ENCODE data around the gene SLC16A8.

Gene SLC16A8

DNA sequence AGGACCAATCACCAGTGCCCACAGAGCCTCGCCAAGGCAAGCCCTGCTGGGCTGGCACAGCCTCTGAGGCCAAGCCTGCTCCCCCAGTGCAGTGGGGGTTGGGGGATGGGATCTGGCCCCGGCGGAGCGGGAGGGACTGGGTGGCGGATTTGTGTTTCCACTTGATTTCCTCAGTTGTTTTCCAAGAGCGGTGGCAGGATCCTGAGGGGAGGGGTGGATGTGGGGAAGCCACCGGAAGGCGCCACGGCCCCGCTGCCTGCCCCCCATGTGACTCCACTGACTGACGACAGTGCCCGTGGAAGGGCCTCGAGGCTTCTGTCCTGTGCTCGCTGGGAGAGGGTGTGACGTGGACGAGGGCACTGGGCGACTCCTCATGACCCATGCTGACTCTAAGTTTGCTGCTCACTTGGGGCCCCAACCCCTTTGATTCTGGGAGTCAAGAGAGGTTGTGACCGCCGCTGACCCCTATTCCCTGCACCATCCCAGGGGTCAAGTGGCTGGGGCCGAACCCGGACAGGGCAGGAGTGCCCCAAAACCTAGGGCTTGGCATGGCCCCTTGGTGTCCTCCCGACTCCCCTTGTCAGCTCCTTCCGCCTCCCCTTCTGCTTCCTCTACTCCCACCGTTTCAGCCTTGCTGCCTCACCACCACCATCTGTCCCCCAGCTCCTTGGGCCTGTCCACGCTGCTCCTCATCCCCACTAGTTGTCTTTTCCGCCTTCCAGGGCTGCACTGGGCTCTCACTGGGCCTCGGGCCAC, 50.3 kb downstream of the SLC16A8 start:
- no peak for DNase-seq (ENCODE audit: low spot score)
- TF ChIP-seq, protein P1, sequence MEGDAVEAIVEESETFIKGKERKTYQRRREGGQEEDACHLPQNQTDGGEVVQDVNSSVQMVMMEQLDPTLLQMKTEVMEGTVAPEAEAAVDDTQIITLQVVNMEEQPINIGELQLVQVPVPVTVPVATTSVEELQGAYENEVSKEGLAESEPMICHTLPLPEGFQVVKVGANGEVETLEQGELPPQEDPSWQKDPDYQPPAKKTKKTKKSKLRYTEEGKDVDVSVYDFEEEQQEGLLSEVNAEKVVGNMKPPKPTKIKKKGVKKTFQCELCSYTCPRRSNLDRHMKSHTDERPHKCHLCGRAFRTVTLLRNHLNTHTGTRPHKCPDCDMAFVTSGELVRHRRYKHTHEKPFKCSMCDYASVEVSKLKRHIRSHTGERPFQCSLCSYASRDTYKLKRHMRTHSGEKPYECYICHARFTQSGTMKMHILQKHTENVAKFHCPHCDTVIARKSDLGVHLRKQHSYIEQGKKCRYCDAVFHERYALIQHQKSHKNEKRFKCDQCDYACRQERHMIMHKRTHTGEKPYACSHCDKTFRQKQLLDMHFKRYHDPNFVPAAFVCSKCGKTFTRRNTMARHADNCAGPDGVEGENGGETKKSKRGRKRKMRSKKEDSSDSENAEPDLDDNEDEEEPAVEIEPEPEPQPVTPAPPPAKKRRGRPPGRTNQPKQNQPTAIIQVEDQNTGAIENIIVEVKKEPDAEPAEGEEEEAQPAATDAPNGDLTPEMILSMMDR (IDR thresholded peaks at IDR 0.05; ENCODE audit: borderline replicate concordance, control extremely low read depth, extremely low read depth, insufficient read depth, missing control alignments): no peak
- in situ Hi-C loops (cut with MboI; ENCODE audit: low sequenced_read_pairs, unreplicated experiment): no loop called here

DNA sequence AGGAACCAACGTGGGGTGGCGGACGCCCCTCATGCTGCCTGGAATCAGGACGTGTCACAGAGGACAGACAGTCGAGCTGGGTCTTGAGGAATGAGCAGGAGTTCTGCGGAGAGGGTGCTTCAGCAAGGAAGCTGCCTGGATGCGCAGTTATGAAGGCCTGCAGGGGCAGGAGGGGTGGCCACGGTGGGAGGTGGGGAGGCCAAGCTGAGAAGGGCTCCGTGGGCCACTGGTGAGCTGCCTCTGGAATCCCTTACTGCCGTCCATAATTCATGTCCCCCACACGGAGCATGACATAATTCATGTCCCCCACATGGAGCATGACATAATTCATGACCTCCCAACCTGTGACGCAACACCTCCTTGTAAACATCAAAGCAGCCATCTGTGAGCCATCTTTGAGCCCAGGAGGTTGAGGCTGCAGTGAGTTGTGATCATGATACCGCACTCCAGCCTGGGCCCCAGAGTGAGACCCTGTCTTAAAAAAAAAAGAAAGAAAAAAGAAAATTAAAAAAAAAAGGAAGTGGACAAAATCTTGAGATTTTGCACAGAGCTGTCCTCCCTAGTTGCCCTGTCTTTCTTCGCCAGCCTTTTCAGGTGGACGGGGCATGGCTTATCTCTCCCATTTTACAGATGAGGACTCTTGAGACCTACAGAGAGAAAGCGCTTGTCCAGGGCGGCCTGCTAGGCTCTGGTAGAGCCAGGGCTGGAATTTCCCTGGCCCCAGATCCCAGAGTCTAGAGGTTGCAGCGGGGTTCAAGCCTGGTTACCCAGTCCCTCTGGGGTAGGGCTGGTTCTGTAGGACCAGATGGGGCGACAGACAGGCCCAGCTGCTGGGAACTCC, 51.1 kb downstream of the SLC16A8 start:
- TF ChIP-seq, protein P1 (IDR thresholded peaks at IDR 0.05; ENCODE audit: borderline replicate concordance, control extremely low read depth, extremely low read depth, insufficient read depth, missing control alignments): no peak
- DNase-seq (ENCODE audit: low spot score): no peak
- in situ Hi-C loops (cut with MboI; ENCODE audit: low sequenced_read_pairs, unreplicated experiment): no loop called here

DNA sequence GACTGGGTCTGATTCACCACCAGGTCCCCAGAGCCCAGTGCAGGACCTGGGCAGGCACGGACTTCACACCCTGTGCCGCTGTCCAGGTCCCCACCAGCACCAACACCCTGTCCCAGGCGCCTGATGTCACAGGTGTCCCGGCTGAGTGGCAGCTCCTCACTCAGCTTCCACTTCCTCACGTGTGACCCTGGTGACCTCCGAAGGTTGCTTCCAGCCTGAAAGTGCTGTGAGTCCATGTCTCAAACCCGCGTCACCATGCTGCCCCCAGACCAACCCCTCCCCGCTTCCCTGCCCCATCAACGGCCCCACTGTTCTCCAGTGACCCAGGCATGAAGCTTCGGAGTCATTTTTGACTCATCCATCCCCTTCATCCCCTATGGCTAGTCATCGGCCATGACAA, 52.5 kb downstream of the SLC16A8 start:
- in situ Hi-C loops (cut with MboI; ENCODE audit: low sequenced_read_pairs, unreplicated experiment): no loop called here
- TF ChIP-seq, protein P1 (IDR thresholded peaks at IDR 0.05; ENCODE audit: borderline replicate concordance, control extremely low read depth, extremely low read depth, insufficient read depth, missing control alignments): no peak
- DNase-seq (ENCODE audit: low spot score): no peak

DNA sequence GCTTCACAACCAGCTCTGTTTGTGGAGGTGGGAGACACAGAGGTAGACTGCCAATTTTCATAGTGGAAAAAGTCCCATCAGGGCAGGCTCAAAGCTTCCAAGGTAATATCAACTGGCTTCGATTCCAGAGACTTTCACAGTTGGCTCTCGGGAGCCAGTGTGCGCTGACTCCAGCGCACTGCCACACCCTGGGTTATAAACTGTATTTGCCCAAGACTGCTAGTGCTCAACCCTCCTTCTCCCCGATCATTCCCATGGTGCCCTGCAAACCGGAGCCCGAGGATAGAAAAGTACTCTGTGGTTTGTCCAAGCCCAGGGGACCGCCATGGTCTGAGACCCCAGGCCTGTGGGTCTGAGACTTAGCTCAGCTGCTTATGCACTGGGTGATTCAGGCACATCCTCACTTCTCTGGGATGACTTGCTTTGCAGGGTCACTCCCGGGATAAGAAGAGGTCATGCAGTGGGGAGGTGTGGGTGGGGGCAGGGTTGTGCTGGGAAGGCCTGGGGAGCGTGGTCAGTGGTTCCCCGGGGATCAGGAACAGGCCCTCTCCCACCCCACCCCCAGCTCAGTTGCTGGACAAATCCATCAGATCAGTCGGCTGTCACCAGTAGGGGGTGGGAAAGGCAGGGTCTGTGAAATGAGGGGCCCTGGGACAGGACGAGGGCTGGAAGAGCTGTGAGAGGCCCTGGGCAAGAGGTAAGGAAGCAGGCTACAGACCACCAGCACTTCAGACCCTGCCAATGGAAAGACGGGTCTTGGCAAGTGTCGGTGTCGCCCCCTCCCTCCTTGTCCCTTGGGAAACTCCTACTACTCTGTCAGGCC, 53.5 kb downstream of the SLC16A8 start:
- TF ChIP-seq, protein P1 (IDR thresholded peaks at IDR 0.05; ENCODE audit: borderline replicate concordance, control extremely low read depth, extremely low read depth, insufficient read depth, missing control alignments): no peak
- no peak for DNase-seq (ENCODE audit: low spot score)
- in situ Hi-C loops (cut with MboI; ENCODE audit: low sequenced_read_pairs, unreplicated experiment): no loop called here

DNA sequence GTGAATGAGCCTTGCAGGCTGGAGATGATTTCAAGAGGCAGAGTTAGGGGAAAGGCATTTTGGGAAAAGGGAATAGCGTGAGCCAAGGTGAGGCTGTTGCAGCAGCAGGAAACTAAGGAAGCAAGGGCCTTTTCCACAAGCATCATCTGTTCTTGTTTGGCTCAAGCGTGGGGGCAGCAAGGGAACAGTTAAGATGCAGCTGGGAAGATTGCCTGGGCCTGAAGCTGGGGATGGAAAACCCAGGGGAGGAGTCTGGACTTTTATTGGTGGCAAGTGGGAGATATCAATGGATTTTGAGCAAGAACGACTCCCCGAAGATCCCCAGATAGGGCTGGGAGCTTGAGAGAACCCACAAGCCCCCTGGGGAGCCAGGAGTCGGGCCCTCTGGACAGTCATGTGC, 54.1 kb downstream of the SLC16A8 start:
- TF ChIP-seq, protein P1 (IDR thresholded peaks at IDR 0.05; ENCODE audit: borderline replicate concordance, control extremely low read depth, extremely low read depth, insufficient read depth, missing control alignments): no peak
- DNase-seq (ENCODE audit: low spot score): no peak
- in situ Hi-C loops (cut with MboI; ENCODE audit: low sequenced_read_pairs, unreplicated experiment): loop anchor here (10.0 kb wide), 1 partner anchor 65 kb away; no protein-coding TSS in a partner anchor

DNA sequence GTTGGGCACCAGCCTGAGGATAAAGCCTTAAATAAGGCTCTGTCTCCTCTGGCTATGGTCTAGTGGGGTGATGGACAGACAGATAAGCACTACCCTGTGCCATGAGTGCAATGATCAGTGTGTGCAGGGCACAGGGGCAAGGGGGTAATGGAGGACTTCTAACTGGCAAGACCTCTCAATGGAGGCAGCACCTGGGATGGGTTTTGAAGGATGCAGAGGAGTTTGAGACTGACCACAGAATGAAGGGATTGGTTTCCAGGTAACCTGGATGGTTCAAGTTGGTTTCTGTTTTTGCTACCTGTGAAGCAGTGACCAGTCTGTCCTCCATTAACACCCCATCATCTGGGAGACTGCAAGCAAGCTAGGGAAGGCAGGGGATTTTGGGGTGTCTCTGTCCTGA, 54.6 kb downstream of the SLC16A8 start:
- TF ChIP-seq, protein P1 (IDR thresholded peaks at IDR 0.05; ENCODE audit: borderline replicate concordance, control extremely low read depth, extremely low read depth, insufficient read depth, missing control alignments): no peak
- in situ Hi-C loops (cut with MboI; ENCODE audit: low sequenced_read_pairs, unreplicated experiment): loop anchor here (10.0 kb wide), 1 partner anchor 65 kb away; no protein-coding TSS in a partner anchor
- no peak for DNase-seq (ENCODE audit: low spot score)
